GM18868 (cell line): ENCODE measurements around the gene GTSE1.
A peak's percentile ranks its signal among the peaks of the same experiment; 100 is the strongest.
"Not testable (repeated sequence)": the region's sequence is repeated elsewhere in the genome, so short reads cannot be mapped to it uniquely, and the experiment has no call there.

Experiments
- ATAC-seq: cut with Tn5 transposase; IDR thresholded peaks from one replicate; pipeline ENCODE4 v1.9.1; 2021; ENCODE audit warnings: mild to moderate bottlenecking, moderate library complexity; ENCODE audit not compliant: unreplicated experiment

Gene GTSE1

DNA sequence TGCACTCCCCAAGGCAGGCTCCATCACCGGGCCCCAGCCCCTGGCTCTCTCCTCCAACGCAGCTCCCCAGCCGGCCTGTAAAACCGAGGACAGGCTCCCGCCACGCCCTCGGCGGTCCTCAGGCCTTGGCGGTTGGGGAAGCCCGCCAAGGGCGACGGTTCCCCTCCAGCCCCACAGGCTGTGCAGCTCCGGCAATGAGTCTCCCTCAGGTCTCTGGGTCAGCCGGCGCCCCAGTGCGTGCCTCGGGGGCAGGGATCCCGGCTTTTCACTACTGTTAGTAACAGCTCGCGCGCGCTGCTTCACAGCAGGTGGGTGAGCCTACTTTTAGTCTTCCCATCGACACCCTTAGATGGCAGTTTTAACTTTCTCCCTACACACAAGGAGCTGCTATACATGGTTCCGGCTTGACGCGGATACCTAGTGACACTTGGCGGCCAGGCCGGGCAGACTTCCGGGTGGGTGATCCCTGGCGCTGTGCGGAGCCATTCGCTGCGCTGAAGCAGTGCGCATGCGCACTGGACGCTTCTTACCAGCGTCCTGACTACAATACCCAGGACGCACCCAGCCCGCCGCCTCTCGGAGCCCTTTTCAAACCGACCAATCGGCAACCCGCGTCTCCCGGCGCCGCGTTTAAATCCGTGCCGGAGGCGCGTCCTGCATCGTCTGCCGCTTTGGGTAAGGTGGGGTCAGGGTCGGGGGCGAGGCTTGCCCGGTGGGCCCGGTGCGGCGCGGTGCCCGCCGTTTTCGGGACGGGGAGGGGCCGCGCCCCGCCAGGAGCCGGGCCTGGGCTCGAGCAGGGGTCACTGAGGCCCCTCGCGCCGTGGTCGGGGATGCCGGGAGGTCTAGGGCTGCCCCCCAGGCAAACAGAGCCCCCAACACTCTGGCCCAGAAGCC lies at the start of gene GTSE1:
TSS of gene GTSE1 (plus strand) at position 614 of the 894 bp plus-strand sequence. CDS start 531 bp downstream, outside the sequence.
- peak; percentile 90 for ATAC-seq

DNA sequence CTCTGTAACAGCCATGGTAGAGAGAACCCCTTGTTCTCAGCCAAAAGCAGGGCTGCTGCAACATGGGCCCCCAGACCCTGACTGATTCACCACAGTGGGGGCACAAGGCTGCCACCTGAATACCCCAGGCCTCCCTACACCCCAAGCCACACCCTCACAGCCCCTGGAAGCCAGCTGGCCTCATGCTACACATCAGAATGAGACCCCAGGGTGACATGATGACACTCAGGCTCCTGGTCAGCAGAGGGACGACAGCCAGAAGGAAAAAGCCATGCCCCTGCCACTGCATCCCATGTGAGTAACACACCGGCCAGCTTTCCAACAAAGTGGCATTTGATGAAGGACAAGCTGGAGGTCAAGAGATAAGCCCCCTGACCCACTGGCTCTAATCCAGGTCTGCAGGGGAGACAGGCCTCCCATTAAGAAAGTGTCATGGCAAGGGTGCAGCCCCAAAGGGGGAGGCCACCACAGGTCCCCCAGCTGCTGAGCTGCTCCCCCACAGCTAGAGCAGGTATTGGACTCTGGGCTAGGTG lies 49.2 kb upstream of the GTSE1 start:
- ATAC-seq, result no peak

- ATAC-seq, result peak; percentile 84
Measured at GRCh38 chr22:46250035-46250782, 46.5 kb upstream of the GTSE1 start, which contains the start of gene CDPF1. CDPF1 (minus strand) TSS chr22:46250293; CDS start chr22:46248284, 2,009 bp downstream.

- peak; percentile 11 for ATAC-seq
Measured at GRCh38 chr22:46250783-46251125, 45.9 kb upstream of the GTSE1 start.

- ATAC-seq, result no peak
Measured at GRCh38 chr22:46251266-46251665, 45.4 kb upstream of the GTSE1 start.

GRCh38 chr22:46251816-46252380 lies 44.8 kb upstream of the GTSE1 start:
- ATAC-seq, result no peak

- no peak for ATAC-seq
Measured at GRCh38 chr22:46256358-46256958, 40.2 kb upstream of the GTSE1 start.

DNA sequence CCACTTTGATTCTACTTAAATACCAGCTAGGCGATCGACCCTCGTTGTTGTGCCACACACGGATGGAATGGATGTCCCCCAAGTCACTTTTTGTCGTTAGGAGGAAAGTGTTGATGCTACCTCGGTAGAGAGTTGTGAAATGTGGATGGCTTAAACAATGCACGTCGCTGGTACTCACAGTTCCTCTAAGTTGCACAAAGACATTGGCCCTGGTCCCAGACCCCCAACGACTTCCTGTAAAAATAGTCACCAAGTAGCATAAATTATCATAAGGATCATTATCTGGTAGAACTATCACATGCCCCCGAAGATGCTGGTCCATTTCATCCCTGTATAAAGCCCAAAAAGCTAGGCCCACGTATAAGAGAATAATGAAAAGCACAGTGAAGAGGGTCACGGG lies 37.3 kb upstream of the GTSE1 start:
- ATAC-seq, result no peak

DNA sequence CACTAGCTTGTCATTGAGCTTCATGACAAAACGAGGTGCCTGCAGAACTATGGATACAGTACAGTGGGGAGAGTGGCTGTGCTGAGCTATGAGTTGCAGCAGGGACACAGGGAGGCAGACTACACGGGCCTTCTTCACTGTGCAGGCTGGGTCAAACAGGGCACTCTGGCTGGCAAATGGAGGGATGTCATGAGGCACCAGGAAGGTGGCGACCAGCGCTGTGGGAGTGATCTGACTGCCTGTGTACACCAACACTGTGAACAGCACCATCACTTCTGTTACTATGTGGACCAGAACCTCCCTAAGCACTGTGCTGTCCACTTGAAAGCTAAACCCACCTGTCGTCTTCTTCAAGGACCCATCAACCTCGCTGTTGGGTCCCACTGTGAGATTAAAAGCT lies 36.6 kb upstream of the GTSE1 start:
- ATAC-seq, result no peak

DNA sequence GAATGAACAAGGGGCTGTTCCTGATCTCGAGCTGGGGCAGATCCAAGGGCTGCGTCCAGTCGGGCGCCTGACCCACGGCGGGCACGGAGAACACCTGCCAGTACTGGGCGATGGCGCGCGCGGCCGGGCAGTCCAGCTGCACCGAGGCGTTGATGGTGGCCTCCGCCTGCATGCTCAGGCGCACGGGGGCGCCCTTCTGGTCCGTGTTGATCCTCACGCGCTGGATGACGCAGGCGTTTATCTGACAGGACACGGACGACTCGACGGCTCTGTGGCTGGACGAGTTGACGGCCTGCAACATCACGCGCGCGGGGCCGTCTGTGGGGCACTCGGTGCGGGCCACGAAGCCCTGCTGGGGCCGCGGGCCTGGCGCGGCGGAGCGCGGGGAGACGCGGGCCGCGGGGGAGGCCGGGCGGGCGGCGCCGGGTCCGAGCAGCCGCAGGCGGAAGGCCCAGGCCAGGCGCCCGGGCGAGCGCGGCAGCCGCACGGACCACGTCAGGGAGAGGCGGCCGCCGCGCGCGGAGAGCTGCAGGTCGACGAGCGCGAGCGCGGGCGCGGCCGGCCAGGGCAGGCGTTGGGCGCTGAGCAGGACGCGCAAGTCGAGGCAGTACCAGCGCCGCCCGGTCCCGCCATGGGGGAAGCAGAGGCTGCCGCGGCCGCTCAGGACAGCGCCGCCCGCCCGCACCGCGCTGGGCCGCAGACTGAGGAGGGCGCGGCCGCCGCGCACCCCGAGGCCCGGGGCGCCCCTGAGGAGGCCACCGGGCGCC lies 34.0 kb upstream of the GTSE1 start:
- ATAC-seq, result no peak

GRCh38 chr22:46263216-46263590 lies 33.5 kb upstream of the GTSE1 start, which contains the start of gene PKDREJ:
PKDREJ (minus strand) TSS chr22:46263343; CDS start chr22:46263322, 21 bp downstream.
- no peak for ATAC-seq

DNA sequence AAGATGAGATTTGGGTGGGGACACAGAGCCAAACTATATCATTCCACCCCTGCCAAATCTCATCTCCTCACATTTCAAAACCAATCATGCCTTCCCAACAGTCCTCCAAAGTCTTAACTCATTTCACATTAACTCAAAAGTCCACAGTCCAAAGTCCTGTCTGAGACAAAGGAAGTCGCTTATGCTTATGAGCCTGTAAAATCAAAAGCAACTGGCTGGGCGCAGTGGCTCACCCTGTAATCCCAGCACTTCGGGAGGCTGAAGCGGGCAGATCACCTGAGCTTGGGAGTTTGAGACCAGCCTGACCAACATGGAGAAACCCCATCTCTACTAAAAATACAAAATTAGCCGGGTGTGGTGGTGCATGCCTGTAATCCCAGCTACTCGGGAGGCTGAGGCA lies 32.1 kb upstream of the GTSE1 start:
- ATAC-seq, result not testable (repeated sequence)

GRCh38 chr22:46265627-46266026 lies 31.0 kb upstream of the GTSE1 start:
- not testable (repeated sequence) for ATAC-seq

DNA sequence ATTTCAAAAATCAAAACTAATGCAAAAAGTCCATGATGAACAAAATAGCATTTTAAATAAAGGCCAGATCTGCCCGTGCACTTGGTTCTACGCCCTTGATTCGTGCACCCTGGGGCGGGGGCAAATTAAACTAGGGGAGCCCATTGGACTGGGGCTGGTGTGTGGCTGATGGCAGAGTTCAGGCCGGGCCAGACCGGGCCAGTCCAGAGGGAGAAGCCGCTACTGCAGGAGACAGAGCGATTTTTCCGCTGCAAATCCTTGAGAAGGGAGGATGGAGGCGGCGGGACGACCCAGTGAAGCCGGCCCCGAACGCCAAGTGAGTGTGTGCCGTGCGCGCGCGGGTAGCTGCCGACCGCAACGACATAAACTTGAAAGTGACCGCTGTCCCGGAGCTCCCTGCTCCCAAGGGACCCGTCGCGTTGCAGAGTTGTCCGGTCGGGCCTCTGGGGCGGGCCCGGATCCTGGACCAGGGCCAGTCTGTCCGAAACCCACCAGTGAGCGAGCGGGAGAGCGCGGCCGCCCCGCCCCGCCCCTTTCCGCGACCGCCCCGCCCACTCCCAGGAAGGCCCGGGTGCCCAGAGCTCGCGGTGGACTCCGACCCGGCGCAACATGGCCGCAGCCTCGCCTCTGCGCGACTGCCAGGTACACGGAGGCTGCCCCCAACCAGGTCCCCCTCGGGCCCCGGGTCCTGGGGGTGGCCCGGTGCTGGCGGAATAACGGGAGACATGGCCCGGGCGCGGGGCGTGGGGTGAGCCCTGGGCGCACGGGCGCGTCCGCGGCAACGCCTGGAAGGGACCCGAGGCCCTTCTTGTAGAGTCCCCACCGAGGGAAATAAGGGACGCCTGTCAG lies 29.0 kb upstream of the GTSE1 start, which contains the start of gene TTC38:
TSS of gene TTC38 (plus strand) at position 578 of the 849 bp plus-strand sequence. CDS start at position 610, 32 bp downstream.
- peak; percentile 68 for ATAC-seq

DNA sequence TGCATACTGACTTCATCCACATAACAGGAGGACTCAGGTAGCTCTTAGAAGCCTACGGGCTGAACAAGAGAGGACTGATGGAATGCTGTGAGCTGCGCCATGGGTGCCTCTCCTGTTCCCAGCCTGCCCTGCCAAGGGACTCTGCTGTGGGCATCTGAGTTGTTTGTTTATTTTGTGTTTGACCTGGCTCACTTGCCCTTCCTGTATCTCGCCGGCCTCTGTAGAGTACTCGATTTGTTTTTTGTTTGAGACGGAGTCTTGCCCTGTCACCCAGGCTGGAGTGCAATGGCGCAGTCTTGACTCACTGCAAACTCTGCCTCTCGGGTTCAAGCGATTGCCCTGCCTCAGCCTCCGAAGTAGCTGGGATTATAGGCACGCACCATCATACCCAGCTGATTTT lies 27.1 kb upstream of the GTSE1 start:
- ATAC-seq, result no peak

- no peak for ATAC-seq
Measured at GRCh38 chr22:46272196-46272595, 24.5 kb upstream of the GTSE1 start.

GRCh38 chr22:46272762-46273431 lies 23.8 kb upstream of the GTSE1 start:
- no peak for ATAC-seq

DNA sequence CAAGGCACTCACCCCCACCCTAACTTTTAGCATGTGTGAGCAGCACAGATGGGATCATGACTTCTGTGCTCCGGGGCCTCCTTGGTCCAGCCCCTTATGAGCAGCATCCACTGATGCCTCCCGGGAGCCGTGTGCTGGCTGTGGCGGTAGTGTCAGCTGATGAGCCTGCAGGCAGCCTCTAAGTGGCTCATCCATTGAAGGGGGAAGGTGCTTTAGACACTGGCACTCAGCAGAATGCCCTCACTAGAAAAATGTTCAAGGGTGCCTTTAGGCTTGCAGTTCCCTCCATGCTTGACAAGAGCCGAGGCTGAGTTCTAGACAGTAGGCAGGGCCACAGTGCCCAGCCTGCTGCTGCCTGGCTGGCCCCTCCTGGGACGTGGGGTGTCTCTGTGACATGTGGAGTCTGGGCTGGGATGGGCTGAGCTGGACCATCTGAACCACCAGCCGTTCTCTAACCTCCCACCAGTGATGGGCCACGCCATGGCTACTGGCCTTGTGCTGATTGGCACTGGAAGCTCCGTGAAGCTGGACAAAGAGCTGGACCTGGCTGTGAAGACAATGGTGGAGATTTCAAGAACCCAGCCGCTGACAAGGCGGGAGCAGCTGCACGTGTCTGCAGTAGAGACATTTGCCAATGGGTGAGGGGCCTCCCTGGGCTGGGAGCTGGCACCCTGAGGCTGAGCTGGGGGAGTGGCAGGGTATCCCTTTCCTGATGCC lies 23.1 kb upstream of the GTSE1 start:
- ATAC-seq, result no peak
